GM12878 (cell line): Measurements from ENCODE around the gene COPS7A. TPM values are rescaled to one million over a fixed set of nuclear protein-coding genes. Genes with fewer than 3 reads are reported as not detected.

ENCODE experiments used
- ATF7 ChIP-seq: fragments of 450-650 bp; IDR thresholded peaks from 2 replicates; pipeline ENCODE4 v1.6.1; 2016; ENCODE audit warnings: low read depth, mild to moderate bottlenecking
- BRCA1 ChIP-seq: IDR thresholded peaks from 2 replicates; pipeline ENCODE4 v1.6.1; 2011; ENCODE audit warnings: low read depth, low read length, improper control_type of control experiment
- CHD2 ChIP-seq: IDR thresholded peaks from 2 replicates; pipeline ENCODE4 v1.6.1; 2011; ENCODE audit warnings: low read depth, low read length, improper control_type of control experiment, borderline replicate concordance
- DPF2 ChIP-seq: fragments of 450-650 bp; IDR thresholded peaks from 2 replicates; pipeline ENCODE4 v1.6.1; 2017; ENCODE audit warnings: mild to moderate bottlenecking
- EED ChIP-seq: sonication (generic); IDR thresholded peaks from 2 replicates; pipeline ENCODE4 v1.6.1; 2016; ENCODE audit warnings: antibody characterized with exemption, low read depth
- EGR1 ChIP-seq, 2 experiments: IDR thresholded peaks; 1 replicate in 1 of 2; 2 replicates in 1 of 2; pipeline ENCODE4 v1.6.1; 2011 to 2012; ENCODE audit warnings: low read depth in 2 of 2, low read length in 2 of 2, borderline replicate concordance in 1 of 2, mild to moderate bottlenecking in 1 of 2, moderate library complexity in 1 of 2
- EP300 ChIP-seq, 2 experiments: fragments of 150-350 bp in 1 of 2; IDR thresholded peaks; 2 replicates each; pipeline ENCODE4 v1.6.1; 2011 to 2012; ENCODE audit warnings: low read depth in 2 of 2, low read length in 2 of 2, borderline replicate concordance in 1 of 2, improper control_type of control experiment in 1 of 2, inconsistent platforms in 1 of 2; ENCODE audit not compliant: control insufficient read depth in 1 of 2
- HDGF ChIP-seq: fragments of 450-650 bp; IDR thresholded peaks from 2 replicates; pipeline ENCODE4 v1.6.1; 2016; ENCODE audit warnings: antibody characterized with exemption
- IKZF1 ChIP-seq: fragments of 450-650 bp; conservative IDR thresholded peaks from 2 replicates; pipeline ENCODE4 v1.6.1; 2017; ENCODE audit warnings: antibody characterized with exemption, mild to moderate bottlenecking
- KLF5 ChIP-seq: fragments of 450-650 bp; IDR thresholded peaks from 2 replicates; pipeline ENCODE4 v1.6.1; 2014; ENCODE audit warnings: mild to moderate bottlenecking; ENCODE audit not compliant: partially characterized antibody
- LARP7 ChIP-seq: fragments of 450-650 bp; IDR thresholded peaks from 2 replicates; pipeline ENCODE4 v1.6.1; 2017; ENCODE audit warnings: mild to moderate bottlenecking
- NBN ChIP-seq: fragments of 450-650 bp; IDR thresholded peaks from 2 replicates; pipeline ENCODE4 v1.6.1; 2016
- NR2C1 ChIP-seq: fragments of 450-650 bp; IDR thresholded peaks from 2 replicates; pipeline ENCODE4 v1.6.1; 2017; ENCODE audit warnings: antibody characterized with exemption, mild to moderate bottlenecking, moderate library complexity
- PML ChIP-seq: IDR thresholded peaks from 2 replicates; pipeline ENCODE4 v1.6.1; 2012; ENCODE audit warnings: low read length, inconsistent platforms
- POLR2A ChIP-seq: IDR thresholded peaks from 2 replicates; pipeline ENCODE4 v1.6.1; 2011; ENCODE audit warnings: low read depth, mild to moderate bottlenecking, low read length
- RB1 ChIP-seq: fragments of 450-650 bp; formaldehyde crosslinking; IDR thresholded peaks from 2 replicates; pipeline ENCODE4 v1.6.1; 2017; ENCODE audit warnings: mild to moderate bottlenecking, borderline replicate concordance
- STAT3 ChIP-seq: IDR thresholded peaks from 2 replicates; pipeline ENCODE4 v1.6.1; 2011; ENCODE audit warnings: low read depth, low read length, improper control_type of control experiment
- TAF1 ChIP-seq: IDR thresholded peaks from 2 replicates; pipeline ENCODE4 v1.6.1; 2011; ENCODE audit warnings: mild to moderate bottlenecking, low read depth, low read length, borderline replicate concordance
- TBL1XR1 ChIP-seq: IDR thresholded peaks from 2 replicates; pipeline ENCODE4 v1.6.1; 2012; ENCODE audit warnings: low read depth, low read length, improper control_type of control experiment
- YBX1 ChIP-seq: fragments of 450-650 bp; IDR thresholded peaks from 2 replicates; pipeline ENCODE4 v1.6.1; 2016; ENCODE audit warnings: antibody characterized with exemption
- ZNF207 ChIP-seq: fragments of 450-650 bp; IDR thresholded peaks from 2 replicates; pipeline ENCODE4 v1.6.1; 2014; ENCODE audit warnings: antibody characterized with exemption, mild to moderate bottlenecking, borderline replicate concordance
- ZNF217 ChIP-seq: fragments of 450-650 bp; IDR thresholded peaks from 2 replicates; pipeline ENCODE4 v1.6.1; 2017; ENCODE audit warnings: antibody characterized with exemption, mild to moderate bottlenecking
- ZSCAN29 ChIP-seq: fragments of 450-650 bp; IDR thresholded peaks from 2 replicates; pipeline ENCODE4 v1.6.1; 2017; ENCODE audit warnings: mild to moderate bottlenecking, moderate library complexity
- polyA plus RNA-seq, 11 experiments: library from polyadenylated mRNA; depleted of rRNA in 4 of 11; unstranded in 6 of 11; stranded (reverse) in 5 of 11; fragments of >200 nt; fragmentation: Nextera tagmentation in 4 of 11; fragmentation: Illumina TruSeq in 1 of 11; extraction: Ambion mirVana in 4 of 11; extraction: Trizol in 1 of 11; gene quantifications; 1 replicate in 1 of 11; 2 replicates in 10 of 11; pipeline versions ENCODE4 v1.2.1 to v1.2.3, GENCODE V29; 2011 to 2016; ENCODE audit warnings: inconsistent platforms in 2 of 11, missing spikeins in 2 of 11, low read depth in 1 of 11
- total RNA-seq, 4 experiments: library from RNA; depleted of rRNA in 3 of 4; stranded (reverse); fragments of >200 nt in 3 of 4; fragmentation: Illumina TruSeq in 1 of 4; extraction: Trizol in 1 of 4; gene quantifications; 2 replicates each; pipeline versions ENCODE4 v1.2.1 to v1.2.3, GENCODE V29; 2013 to 2021
- TF ChIP-seq, protein P1 (sequence below): fragments of 450-650 bp; IDR thresholded peaks from 2 replicates; pipeline ENCODE4 v1.6.1; 2017; ENCODE audit warnings: mild to moderate bottlenecking, moderate library complexity
- TF ChIP-seq, protein P2 (sequence below): fragments of 450-650 bp; IDR thresholded peaks from 2 replicates; pipeline ENCODE4 v1.6.1; 2016; ENCODE audit warnings: mild to moderate bottlenecking
- TF ChIP-seq, protein P3 (sequence below): IDR thresholded peaks from 2 replicates; pipeline ENCODE4 v1.6.1; 2012; ENCODE audit warnings: low read depth, low read length, improper control_type of control experiment

Gene COPS7A
- total and polyA plus RNA-seq, 10 of the 15 experiments (the other 5 are each of a cell fraction or from before 2014, with no cell fraction given), result 25.7 to 74.0 (median 51.9) TPM

DNA sequence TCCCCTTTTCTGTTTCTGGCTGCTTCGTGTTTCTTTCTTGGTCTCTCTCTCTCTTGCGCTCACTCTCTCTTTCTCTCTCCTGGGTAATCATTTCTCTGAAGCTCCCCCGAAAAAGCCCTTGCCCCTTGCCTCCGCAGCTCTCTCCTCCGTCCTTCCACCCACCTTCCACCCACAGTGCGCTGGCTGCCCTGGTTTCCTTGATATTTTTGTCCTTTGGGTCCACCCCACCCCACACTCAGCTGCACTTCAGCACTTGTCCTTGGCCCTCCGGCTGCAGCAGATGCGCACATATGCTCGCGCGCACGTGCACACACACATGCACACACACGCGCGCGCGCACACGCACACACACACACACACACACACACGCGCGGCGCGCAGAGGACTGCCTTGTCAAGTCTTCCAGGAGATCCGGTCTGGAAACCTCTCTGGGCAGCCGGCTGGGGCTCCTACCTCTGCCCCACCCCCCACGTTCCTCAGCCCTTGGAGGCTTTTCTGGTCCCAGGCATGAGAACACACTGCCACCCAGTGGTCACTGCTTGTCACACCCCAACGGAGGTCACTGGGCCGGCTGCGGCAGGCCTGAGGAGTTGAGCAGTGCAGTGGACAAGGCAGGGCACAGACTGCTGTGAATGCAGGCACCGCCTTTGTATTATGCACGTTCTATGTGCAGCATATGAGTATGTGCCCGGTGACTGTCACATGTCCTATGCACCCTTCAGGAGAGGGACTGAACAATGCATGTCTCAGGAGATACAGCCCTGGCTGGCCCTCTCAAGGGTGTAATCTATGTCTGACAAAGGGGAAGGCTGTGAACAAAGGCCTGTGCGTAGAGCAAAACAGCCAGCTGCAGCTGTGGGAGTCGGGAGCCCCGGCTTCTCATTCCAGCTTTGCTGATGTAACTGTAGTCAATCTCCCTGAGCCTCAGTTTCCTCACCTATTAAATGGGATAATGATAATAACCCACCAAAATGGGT lies 55.0 kb downstream of the COPS7A start (continued):
- TF ChIP-seq, protein P1, sequence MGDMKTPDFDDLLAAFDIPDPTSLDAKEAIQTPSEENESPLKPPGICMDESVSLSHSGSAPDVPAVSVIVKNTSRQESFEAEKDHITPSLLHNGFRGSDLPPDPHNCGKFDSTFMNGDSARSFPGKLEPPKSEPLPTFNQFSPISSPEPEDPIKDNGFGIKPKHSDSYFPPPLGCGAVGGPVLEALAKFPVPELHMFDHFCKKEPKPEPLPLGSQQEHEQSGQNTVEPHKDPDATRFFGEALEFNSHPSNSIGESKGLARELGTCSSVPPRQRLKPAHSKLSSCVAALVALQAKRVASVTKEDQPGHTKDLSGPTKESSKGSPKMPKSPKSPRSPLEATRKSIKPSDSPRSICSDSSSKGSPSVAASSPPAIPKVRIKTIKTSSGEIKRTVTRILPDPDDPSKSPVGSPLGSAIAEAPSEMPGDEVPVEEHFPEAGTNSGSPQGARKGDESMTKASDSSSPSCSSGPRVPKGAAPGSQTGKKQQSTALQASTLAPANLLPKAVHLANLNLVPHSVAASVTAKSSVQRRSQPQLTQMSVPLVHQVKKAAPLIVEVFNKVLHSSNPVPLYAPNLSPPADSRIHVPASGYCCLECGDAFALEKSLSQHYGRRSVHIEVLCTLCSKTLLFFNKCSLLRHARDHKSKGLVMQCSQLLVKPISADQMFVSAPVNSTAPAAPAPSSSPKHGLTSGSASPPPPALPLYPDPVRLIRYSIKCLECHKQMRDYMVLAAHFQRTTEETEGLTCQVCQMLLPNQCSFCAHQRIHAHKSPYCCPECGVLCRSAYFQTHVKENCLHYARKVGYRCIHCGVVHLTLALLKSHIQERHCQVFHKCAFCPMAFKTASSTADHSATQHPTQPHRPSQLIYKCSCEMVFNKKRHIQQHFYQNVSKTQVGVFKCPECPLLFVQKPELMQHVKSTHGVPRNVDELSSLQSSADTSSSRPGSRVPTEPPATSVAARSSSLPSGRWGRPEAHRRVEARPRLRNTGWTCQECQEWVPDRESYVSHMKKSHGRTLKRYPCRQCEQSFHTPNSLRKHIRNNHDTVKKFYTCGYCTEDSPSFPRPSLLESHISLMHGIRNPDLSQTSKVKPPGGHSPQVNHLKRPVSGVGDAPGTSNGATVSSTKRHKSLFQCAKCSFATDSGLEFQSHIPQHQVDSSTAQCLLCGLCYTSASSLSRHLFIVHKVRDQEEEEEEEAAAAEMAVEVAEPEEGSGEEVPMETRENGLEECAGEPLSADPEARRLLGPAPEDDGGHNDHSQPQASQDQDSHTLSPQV, result peak; percentile 74; the same call in 1 of the 2 replicates
- TF ChIP-seq YBX1, result no peak
- peak; percentile 90 for TF ChIP-seq IKZF1
- TF ChIP-seq RB1, result peak; percentile 88; the same call in 1 of the 2 replicates
- no peak for TF ChIP-seq STAT3
- peak; percentile 49 for TF ChIP-seq ATF7
- peak; percentile 91 for TF ChIP-seq CHD2
- 0 out of 2 replicates have a peak, but pooled peaks have one; percentile 31 for TF ChIP-seq TBL1XR1
- TF ChIP-seq BRCA1, result no peak
- TF ChIP-seq EGR1 (IDR thresholded peaks at IDR 0.05; ENCODE audit: borderline replicate concordance in 1 of 2, low read depth in 2 of 2, low read length in 2 of 2), result no peak
- TF ChIP-seq DPF2, result 0 out of 2 replicates have a peak, but pooled peaks have one; percentile 24
- peak; percentile 99 for TF ChIP-seq HDGF
- peak; percentile 65 for TF ChIP-seq KLF5
- TF ChIP-seq, protein P2, sequence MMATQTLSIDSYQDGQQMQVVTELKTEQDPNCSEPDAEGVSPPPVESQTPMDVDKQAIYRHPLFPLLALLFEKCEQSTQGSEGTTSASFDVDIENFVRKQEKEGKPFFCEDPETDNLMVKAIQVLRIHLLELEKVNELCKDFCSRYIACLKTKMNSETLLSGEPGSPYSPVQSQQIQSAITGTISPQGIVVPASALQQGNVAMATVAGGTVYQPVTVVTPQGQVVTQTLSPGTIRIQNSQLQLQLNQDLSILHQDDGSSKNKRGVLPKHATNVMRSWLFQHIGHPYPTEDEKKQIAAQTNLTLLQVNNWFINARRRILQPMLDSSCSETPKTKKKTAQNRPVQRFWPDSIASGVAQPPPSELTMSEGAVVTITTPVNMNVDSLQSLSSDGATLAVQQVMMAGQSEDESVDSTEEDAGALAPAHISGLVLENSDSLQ, result 0 out of 2 replicates have a peak, but pooled peaks have one; percentile 39
- TF ChIP-seq POLR2A, result 0 out of 2 replicates have a peak, but pooled peaks have one; percentile 20
- no peak for TF ChIP-seq EP300 (IDR thresholded peaks at IDR 0.05; ENCODE audit: borderline replicate concordance in 1 of 2, control insufficient read depth in 1 of 2, low read depth in 2 of 2, low read length in 2 of 2)
- peak; percentile 63; the same call in 1 of the 2 replicates for TF ChIP-seq LARP7
- TF ChIP-seq ZSCAN29, result no peak
- peak; percentile 75 for TF ChIP-seq EED
- TF ChIP-seq ZNF217, result no peak
- no peak for TF ChIP-seq TAF1
- peak; percentile 82 for TF ChIP-seq ZNF207
- TF ChIP-seq, protein P3, sequence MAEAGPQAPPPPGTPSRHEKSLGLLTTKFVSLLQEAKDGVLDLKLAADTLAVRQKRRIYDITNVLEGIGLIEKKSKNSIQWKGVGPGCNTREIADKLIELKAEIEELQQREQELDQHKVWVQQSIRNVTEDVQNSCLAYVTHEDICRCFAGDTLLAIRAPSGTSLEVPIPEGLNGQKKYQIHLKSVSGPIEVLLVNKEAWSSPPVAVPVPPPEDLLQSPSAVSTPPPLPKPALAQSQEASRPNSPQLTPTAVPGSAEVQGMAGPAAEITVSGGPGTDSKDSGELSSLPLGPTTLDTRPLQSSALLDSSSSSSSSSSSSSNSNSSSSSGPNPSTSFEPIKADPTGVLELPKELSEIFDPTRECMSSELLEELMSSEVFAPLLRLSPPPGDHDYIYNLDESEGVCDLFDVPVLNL, result 0 out of 2 replicates have a peak, but pooled peaks have one; percentile 33
- no peak for TF ChIP-seq NR2C1
- peak; percentile 98 for TF ChIP-seq NBN
- TF ChIP-seq PML, result no peak
